Measurements from ENCODE around the gene APC. TPM values are rescaled to one million over a fixed set of nuclear protein-coding genes. Genes with fewer than 3 reads are reported as not detected.
"Not testable (repeated sequence)": the region's sequence is repeated elsewhere in the genome, so short reads cannot be mapped to it uniquely, and the experiment has no call there.

Gene APC
- total RNA-seq, 1 experiment from 2014 or later, result 24.0 TPM

- ATAC-seq; H3K36me3 ChIP-seq (ENCODE audit: control insufficient read depth in 1 of 2, insufficient read depth in 2 of 2, low read length in 2 of 2); intact Hi-C loops (cut with micrococcal nuclease); H3K4me2 ChIP-seq (ENCODE audit: low read length); H3K27ac ChIP-seq (ENCODE audit: low read depth, low read length); H3K4me1 ChIP-seq (ENCODE audit: control insufficient read depth in 1 of 2, insufficient read depth in 2 of 2, low read length in 2 of 2); POLR2A ChIA-PET; RAD21 ChIA-PET (ENCODE audit: low non-redundant PET in 1 of 2, low total read pairs in 2 of 2, uncharacterized antibody in 2 of 2, unreplicated experiment in 2 of 2); CTCF ChIA-PET; H3K4me3 ChIP-seq (replicated peaks in 1 of 2; ENCODE audit: low read depth in 1 of 2, low read length in 2 of 2); H2AFZ ChIP-seq (ENCODE audit: low read depth, low read length, poor library complexity, severe bottlenecking); H3K9me3 ChIP-seq (ENCODE audit: control insufficient read depth in 1 of 2, insufficient read depth in 1 of 2, low read depth in 1 of 2, low read length in 2 of 2); DNase-seq (ENCODE audit: low read depth, low spot score); BruUV-seq (replicated peaks); H3K27me3 ChIP-seq (ENCODE audit: insufficient read depth, low read length); H3K9me2 ChIP-seq (ENCODE audit: insufficient read depth); H3K9ac ChIP-seq (ENCODE audit: low read length); H4K20me1 ChIP-seq (ENCODE audit: insufficient read depth): not testable (repeated sequence)
- H3K79me2 ChIP-seq (ENCODE audit: insufficient read depth, low read length), result peaks cover 13% of the 10 kb centered on the region; the same call in 1 of the 2 replicates
These were observed 154.4 kb downstream of the APC start for GRCh38 chr5:112892066-112892465.

GRCh38 chr5:112892776-112893175, 155.1 kb downstream of the APC start:
- H3K4me2 ChIP-seq (ENCODE audit: low read length), result no peak overlapping the region

More at GRCh38 chr5:112892776-112893175, 155.1 kb downstream of the APC start:
- Histone ChIP-seq H3K9me2 (ENCODE audit: insufficient read depth) (no peaks in the 10 kb centered on the region), H2AFZ (ENCODE audit: low read depth, low read length, poor library complexity, severe bottlenecking) (no peak overlapping the region), H3K4me1 (ENCODE audit: control insufficient read depth in 1 of 2, insufficient read depth in 2 of 2, low read length in 2 of 2) (peaks cover 7 to 9% of the 10 kb centered on the region in 2 experiments; a peak in 3 of 4 replicates), H4K20me1 (ENCODE audit: insufficient read depth) (peaks cover 5% of the 10 kb centered on the region), H3K9ac (ENCODE audit: low read length) (no peak overlapping the region), H3K27me3 (ENCODE audit: insufficient read depth, low read length) (no peaks in the 10 kb centered on the region), H3K79me2 (ENCODE audit: insufficient read depth, low read length) (peaks cover 15% of the 10 kb centered on the region; the same call in 1 of the 2 replicates), H3K27ac (ENCODE audit: low read depth, low read length) (no peak overlapping the region), H3K9me3 (ENCODE audit: control insufficient read depth in 1 of 2, insufficient read depth in 1 of 2, low read depth in 1 of 2, low read length in 2 of 2) (no peaks in the 10 kb centered on the region), H3K4me3 (replicated peaks in 1 of 2; ENCODE audit: low read depth in 1 of 2, low read length in 2 of 2) (no peak overlapping the region), H3K36me3 (ENCODE audit: control insufficient read depth in 1 of 2, insufficient read depth in 2 of 2, low read length in 2 of 2) (peaks cover 0 to 8% of the 10 kb centered on the region in 2 experiments; a peak in 1 of 4 replicates)
- DNase-seq (ENCODE audit: low read depth, low spot score) (no peak), ATAC-seq (no peak)
- ChIA-PET CTCF (no interaction called here), RAD21 (ENCODE audit: low non-redundant PET in 1 of 2, low total read pairs in 2 of 2, uncharacterized antibody in 2 of 2, unreplicated experiment in 2 of 2) (no interaction called here), POLR2A (no interaction called here)
- no TSS peak for BruUV-seq (replicated peaks)
- intact Hi-C loops (cut with micrococcal nuclease), result no loop called here
- TF ChIP-seq EZH2 (IDR thresholded peaks at IDR 0.05) (no peak), POLR2AphosphoS5 (IDR thresholded peaks at IDR 0.05; ENCODE audit: low read depth, low read length) (no peak), MAX (IDR thresholded peaks at IDR 0.05) (no peak), POLR2A (IDR thresholded peaks at IDR 0.05; ENCODE audit: borderline replicate concordance, extremely low read depth, insufficient read depth, insufficient read length) (no peak), JUND (IDR thresholded peaks at IDR 0.05) (no peak), CBX3 (IDR thresholded peaks at IDR 0.05; ENCODE audit: low read depth) (no peak), CEBPB (IDR thresholded peaks at IDR 0.05; ENCODE audit: low read depth) (no peak), ATF3 (IDR thresholded peaks at IDR 0.05) (no peak), FOSL1 (IDR thresholded peaks at IDR 0.05; ENCODE audit: low read depth) (no peak), RAD21 (IDR thresholded peaks at IDR 0.05; ENCODE audit: low read depth) (no peak), SRF (IDR thresholded peaks at IDR 0.05; ENCODE audit: low read depth) (no peak), SP1 (IDR thresholded peaks at IDR 0.05; ENCODE audit: low read depth) (no peak), EGR1 (IDR thresholded peaks at IDR 0.05; ENCODE audit: low read depth) (no peak), CTCF (IDR thresholded peaks at IDR 0.05 in 2 of 3, conservative IDR thresholded peaks at IDR 0.05 in 1 of 3; ENCODE audit: borderline replicate concordance in 1 of 3, insufficient read depth in 1 of 3, low read depth in 2 of 3, low read length in 2 of 3) (no peak), ZNF274 (IDR thresholded peaks at IDR 0.05; ENCODE audit: low read depth, low read length) (no peak), SIN3A (IDR thresholded peaks at IDR 0.05; ENCODE audit: low read depth) (no peak)
